ENCODE results near the gene RRAGD.

The RRAGD gene

GRCh38 chr6:89372506-89372901 is 39.6 kb downstream of the RRAGD start:
- in situ Hi-C loops (cut with HindIII; ENCODE audit: low sequenced_read_pairs): no loop called here
- TF ChIP-seq CTCF (IDR thresholded peaks at IDR 0.05; ENCODE audit: low read depth, low read length, missing control alignments): no peak
- no peak overlapping the region for H3K4me3 ChIP-seq (ENCODE audit: low read depth, low read length)
- DNase-seq (ENCODE audit: low read depth): no peak

- no peak overlapping the region for H3K4me3 ChIP-seq (ENCODE audit: low read depth, low read length)
- in situ Hi-C loops (cut with HindIII; ENCODE audit: low sequenced_read_pairs): no loop called here
- no peak for DNase-seq (ENCODE audit: low read depth)
- TF ChIP-seq CTCF (IDR thresholded peaks at IDR 0.05; ENCODE audit: low read depth, low read length, missing control alignments): peak; percentile 97
Measured at GRCh38 chr6:89371849-89372505, 40.1 kb downstream of the RRAGD start.

- peak; percentile 63 for TF ChIP-seq CTCF (IDR thresholded peaks at IDR 0.05; ENCODE audit: low read depth, low read length, missing control alignments)
- H3K4me3 ChIP-seq (ENCODE audit: low read depth, low read length): no peak overlapping the region
- in situ Hi-C loops (cut with HindIII; ENCODE audit: low sequenced_read_pairs): loop anchor here (10.0 kb wide), 1 partner anchor 266 kb away; the partner anchor contains the start of gene LYRM2
- DNase-seq (ENCODE audit: low read depth): no peak
Measured at GRCh38 chr6:89368999-89369398, 43.1 kb downstream of the RRAGD start.

GRCh38 chr6:89368107-89368506 is 44.0 kb downstream of the RRAGD start:
- in situ Hi-C loops (cut with HindIII; ENCODE audit: low sequenced_read_pairs): loop anchor here (10.0 kb wide), 1 partner anchor 267 kb away; the partner anchor contains the start of gene LYRM2
- H3K4me3 ChIP-seq (ENCODE audit: low read depth, low read length): no peak overlapping the region
- no peak for DNase-seq (ENCODE audit: low read depth)
- TF ChIP-seq CTCF (IDR thresholded peaks at IDR 0.05; ENCODE audit: low read depth, low read length, missing control alignments): peak; percentile 86

- no peak for TF ChIP-seq CTCF (IDR thresholded peaks at IDR 0.05; ENCODE audit: low read depth, low read length, missing control alignments)
- DNase-seq (ENCODE audit: low read depth): no peak
- no peak overlapping the region for H3K4me3 ChIP-seq (ENCODE audit: low read depth, low read length)
- in situ Hi-C loops (cut with HindIII; ENCODE audit: low sequenced_read_pairs): loop anchor here (10.0 kb wide), 1 partner anchor 270 kb away; the partner anchor contains the start of gene LYRM2
Measured at GRCh38 chr6:89364586-89364985, 47.5 kb downstream of the RRAGD start.

- no peak for TF ChIP-seq CTCF (IDR thresholded peaks at IDR 0.05; ENCODE audit: low read depth, low read length, missing control alignments)
- in situ Hi-C loops (cut with HindIII; ENCODE audit: low sequenced_read_pairs): loop anchor here (10.0 kb wide), 1 partner anchor 274 kb away; the partner anchor contains the start of gene LYRM2
- H3K4me3 ChIP-seq (ENCODE audit: low read depth, low read length): no peak overlapping the region
- no peak for DNase-seq (ENCODE audit: low read depth)
Measured at GRCh38 chr6:89361171-89361570, 50.9 kb downstream of the RRAGD start.
